Vagina (tissue), 2 donors: ENCODE results near the gene KRTAP10-7. TPM values are rescaled to one million over a fixed set of nuclear protein-coding genes. Genes with fewer than 3 reads are reported as not detected.

ENCODE experiments used
- DNase-seq, 2 donors: peaks; one replicate each; pipeline ENCODE4 v3.0.0-alpha.2; 2017; ENCODE audit errors: extremely low spot score in 2 of 2
- H3K27ac ChIP-seq: fragments of 200-600 bp; sonication (generic); one replicate; pipeline ENCODE4 v1.5.1; 2019
- H3K27me3 ChIP-seq: fragments of 200-600 bp; sonication (generic); one replicate; pipeline ENCODE4 v1.5.1; 2019
- H3K36me3 ChIP-seq, 2 donors: fragments of 200-600 bp; sonication (generic); one replicate each; pipeline ENCODE4 v1.5.1; 2017 to 2019
- H3K4me1 ChIP-seq: fragments of 200-600 bp; sonication (generic); one replicate; pipeline ENCODE4 v1.5.1; 2019
- H3K4me3 ChIP-seq, 2 donors: fragments of 200-600 bp; sonication (generic); 1 replicate in 1 of 2; 2 replicates in 1 of 2; pipeline ENCODE4 v1.5.1; 2016 to 2019
- H3K9me3 ChIP-seq: fragments of 200-600 bp; sonication (generic); one replicate; pipeline ENCODE4 v1.5.1; 2019
- POLR2A ChIP-seq, 2 donors: fragments of 450-650 bp; IDR thresholded peaks; one replicate each; pipeline ENCODE4 v1.6.1; 2017; ENCODE audit warnings: antibody characterized with exemption in 2 of 2, mild to moderate bottlenecking in 2 of 2, moderate library complexity in 2 of 2
- POLR2AphosphoS5 ChIP-seq, 2 donors: sonication (generic); formaldehyde crosslinking; IDR thresholded peaks; one replicate each; pipeline ENCODE4 v1.9.0; 2017; ENCODE audit warnings: antibody characterized with exemption in 2 of 2, mild to moderate bottlenecking in 2 of 2, low read depth in 1 of 2; ENCODE audit not compliant: insufficient read depth in 1 of 2
- intact Hi-C: fragments of 100-400 bp; cut with DNase I; formaldehyde crosslinking; loops from one replicate; pipeline ENCODE4 v1.15.1; 2023
- total RNA-seq: library from RNA; depleted of rRNA; stranded (reverse); fragments of >200 nt; gene quantifications from one replicate; pipeline ENCODE4 v1.2.3, GENCODE V29; 2016
- TF ChIP-seq, protein P1 (sequence below), 3 experiments: fragments of 450-650 bp in 2 of 3; fragments of 200-600 bp in 1 of 3; sonication (generic) in 1 of 3; IDR thresholded peaks; one replicate each; pipeline ENCODE4 v1.5.1; 2017 to 2019; ENCODE audit warnings: antibody characterized with exemption in 3 of 3, mild to moderate bottlenecking in 2 of 3, moderate library complexity in 2 of 3

The KRTAP10-7 gene
- total RNA-seq, 1 donor from 2014 or later = not detected

- intact Hi-C loops = no loop called here
- Histone ChIP-seq H3K9me3 (no peaks in the 10 kb centered on the region), H3K4me1 (no peaks in the 10 kb centered on the region), H3K27me3 (no peaks in the 10 kb centered on the region), H3K36me3 (no peaks in the 10 kb centered on the region), H3K4me3 (no peak overlapping the region), H3K27ac (no peak overlapping the region)
- TF ChIP-seq, protein P1, sequence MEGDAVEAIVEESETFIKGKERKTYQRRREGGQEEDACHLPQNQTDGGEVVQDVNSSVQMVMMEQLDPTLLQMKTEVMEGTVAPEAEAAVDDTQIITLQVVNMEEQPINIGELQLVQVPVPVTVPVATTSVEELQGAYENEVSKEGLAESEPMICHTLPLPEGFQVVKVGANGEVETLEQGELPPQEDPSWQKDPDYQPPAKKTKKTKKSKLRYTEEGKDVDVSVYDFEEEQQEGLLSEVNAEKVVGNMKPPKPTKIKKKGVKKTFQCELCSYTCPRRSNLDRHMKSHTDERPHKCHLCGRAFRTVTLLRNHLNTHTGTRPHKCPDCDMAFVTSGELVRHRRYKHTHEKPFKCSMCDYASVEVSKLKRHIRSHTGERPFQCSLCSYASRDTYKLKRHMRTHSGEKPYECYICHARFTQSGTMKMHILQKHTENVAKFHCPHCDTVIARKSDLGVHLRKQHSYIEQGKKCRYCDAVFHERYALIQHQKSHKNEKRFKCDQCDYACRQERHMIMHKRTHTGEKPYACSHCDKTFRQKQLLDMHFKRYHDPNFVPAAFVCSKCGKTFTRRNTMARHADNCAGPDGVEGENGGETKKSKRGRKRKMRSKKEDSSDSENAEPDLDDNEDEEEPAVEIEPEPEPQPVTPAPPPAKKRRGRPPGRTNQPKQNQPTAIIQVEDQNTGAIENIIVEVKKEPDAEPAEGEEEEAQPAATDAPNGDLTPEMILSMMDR (IDR thresholded peaks at IDR 0.05) = no peak
- no peak for TF ChIP-seq POLR2AphosphoS5 (IDR thresholded peaks at IDR 0.05; ENCODE audit: insufficient read depth in 1 of 2, low read depth in 1 of 2)
- no peak for TF ChIP-seq POLR2A (IDR thresholded peaks at IDR 0.05)
- no peak for DNase-seq
Measured at GRCh38 chr21:44618504-44618903, 18.1 kb downstream of the KRTAP10-7 start.

GRCh38 chr21:44618909-44619308, 18.5 kb downstream of the KRTAP10-7 start:
- Histone ChIP-seq H3K27ac (no peak overlapping the region), H3K36me3 (no peaks in the 10 kb centered on the region), H3K9me3 (peaks cover 2% of the 10 kb centered on the region), H3K4me3 (no peak overlapping the region), H3K27me3 (no peaks in the 10 kb centered on the region), H3K4me1 (no peaks in the 10 kb centered on the region)
- no peak for DNase-seq
- TF ChIP-seq POLR2AphosphoS5 (IDR thresholded peaks at IDR 0.05; ENCODE audit: insufficient read depth in 1 of 2, low read depth in 1 of 2) = no peak
- no peak for TF ChIP-seq POLR2A (IDR thresholded peaks at IDR 0.05)
- TF ChIP-seq, protein P1 (IDR thresholded peaks at IDR 0.05) = no peak
- intact Hi-C loops = no loop called here

DNA sequence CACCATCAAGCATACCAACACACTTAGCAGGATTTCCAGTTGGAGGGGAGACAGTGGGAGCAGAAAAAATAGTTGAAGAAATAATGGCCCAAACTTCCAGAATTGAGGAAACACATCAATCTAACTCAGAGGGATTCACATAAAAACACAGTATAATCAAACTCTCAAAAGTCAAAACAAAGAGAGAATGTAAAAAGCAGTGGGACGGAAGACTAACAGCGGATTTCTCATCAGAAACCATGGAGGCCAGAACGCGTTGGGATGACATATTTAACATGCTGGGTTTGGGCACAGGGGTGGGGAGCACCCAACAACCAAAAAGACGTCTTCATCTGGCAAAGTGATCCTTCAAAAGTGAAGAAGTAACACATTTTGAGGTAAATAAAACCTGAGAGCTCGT, 19.5 kb downstream of the KRTAP10-7 start:
- no peaks in the 10 kb centered on the region for H3K36me3 ChIP-seq
- H3K4me1 ChIP-seq = no peaks in the 10 kb centered on the region
- H3K4me3 ChIP-seq = no peak overlapping the region
- intact Hi-C loops = no loop called here
- H3K9me3 ChIP-seq = peaks cover 6% of the 10 kb centered on the region
- TF ChIP-seq, protein P1 (IDR thresholded peaks at IDR 0.05) = no peak
- no peak for TF ChIP-seq POLR2AphosphoS5 (IDR thresholded peaks at IDR 0.05; ENCODE audit: insufficient read depth in 1 of 2, low read depth in 1 of 2)
- no peak for TF ChIP-seq POLR2A (IDR thresholded peaks at IDR 0.05)
- H3K27me3 ChIP-seq = no peaks in the 10 kb centered on the region
- no peak overlapping the region for H3K27ac ChIP-seq
- DNase-seq = no peak

DNA sequence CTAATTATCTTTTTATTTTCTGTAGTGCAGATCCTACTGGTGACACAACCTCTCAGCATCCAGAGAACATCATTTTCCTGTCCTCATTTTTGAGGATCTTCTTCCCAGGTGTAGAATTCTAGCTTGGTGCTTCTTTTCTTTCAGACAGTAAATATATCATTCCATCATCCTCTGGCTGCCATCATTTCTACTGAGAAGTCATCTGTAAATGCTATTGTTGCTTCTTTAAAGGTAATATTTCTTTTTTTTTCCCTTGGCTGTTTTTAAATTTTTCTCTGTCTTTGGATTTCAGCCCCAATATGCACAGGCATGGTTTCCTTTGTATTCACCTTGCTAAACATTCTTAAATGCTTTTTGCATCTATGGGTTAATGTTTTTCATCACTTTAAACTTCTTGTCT, 23.2 kb downstream of the KRTAP10-7 start:
- intact Hi-C loops = no loop called here
- no peak for DNase-seq
- no peak for TF ChIP-seq POLR2AphosphoS5 (IDR thresholded peaks at IDR 0.05; ENCODE audit: insufficient read depth in 1 of 2, low read depth in 1 of 2)
- TF ChIP-seq POLR2A (IDR thresholded peaks at IDR 0.05) = no peak
- TF ChIP-seq, protein P1 (IDR thresholded peaks at IDR 0.05) = no peak
- Histone ChIP-seq H3K4me1 (no peaks in the 10 kb centered on the region), H3K27ac (no peak overlapping the region), H3K4me3 (no peak overlapping the region), H3K36me3 (no peaks in the 10 kb centered on the region), H3K27me3 (no peaks in the 10 kb centered on the region), H3K9me3 (peaks cover 6% of the 10 kb centered on the region)

GRCh38 chr21:44625756-44626155, 25.4 kb downstream of the KRTAP10-7 start:
- TF ChIP-seq POLR2AphosphoS5 (IDR thresholded peaks at IDR 0.05; ENCODE audit: insufficient read depth in 1 of 2, low read depth in 1 of 2) (no peak), POLR2A (IDR thresholded peaks at IDR 0.05) (no peak)
- intact Hi-C loops = no loop called here
- no peaks in the 10 kb centered on the region for H3K4me1 ChIP-seq

More at GRCh38 chr21:44625756-44626155, 25.4 kb downstream of the KRTAP10-7 start:
- Histone ChIP-seq H3K27me3 (no peaks in the 10 kb centered on the region), H3K4me3 (no peak overlapping the region), H3K9me3 (peaks cover 6% of the 10 kb centered on the region), H3K27ac (no peak overlapping the region), H3K36me3 (no peaks in the 10 kb centered on the region)
- DNase-seq = peak in 1 of 2 donors; percentile 44
